GM19438 (cell line): Measurements from ENCODE around the gene KCNJ4.
"Not testable (repeated sequence)": the region's sequence is repeated elsewhere in the genome, so short reads cannot be mapped to it uniquely, and the experiment has no call there.

Experiments used
- ATAC-seq: cut with Tn5 transposase; IDR thresholded peaks from one replicate; pipeline ENCODE4 v1.9.1; 2021; ENCODE audit warnings: low read depth; ENCODE audit not compliant: unreplicated experiment

Gene KCNJ4

GRCh38 chr22:38474003-38474607 is 19.1 kb upstream of the KCNJ4 start:
- ATAC-seq: no peak

- ATAC-seq: no peak
Measured at GRCh38 chr22:38471237-38471636, 16.2 kb upstream of the KCNJ4 start.

DNA sequence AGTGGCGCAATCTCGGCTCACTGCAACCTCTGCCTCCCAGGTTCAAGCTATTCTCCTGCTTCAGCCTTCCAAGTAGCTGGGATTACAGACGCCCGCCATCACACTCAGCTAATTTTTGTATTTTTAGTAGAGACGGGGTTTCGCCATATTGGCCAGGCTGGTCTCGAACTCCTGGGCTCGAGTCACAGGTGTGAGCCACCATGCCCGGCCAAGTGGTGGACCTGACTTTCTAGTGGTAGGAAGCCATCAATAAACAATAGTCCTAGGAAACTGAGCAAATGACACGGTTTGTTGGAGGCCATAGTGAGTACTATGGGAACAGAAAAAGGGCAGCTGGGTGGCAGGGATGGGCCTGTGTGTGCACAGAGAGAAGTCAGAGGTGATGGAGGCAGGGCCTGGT is 15.2 kb upstream of the KCNJ4 start:
- ATAC-seq: not testable (repeated sequence)

DNA sequence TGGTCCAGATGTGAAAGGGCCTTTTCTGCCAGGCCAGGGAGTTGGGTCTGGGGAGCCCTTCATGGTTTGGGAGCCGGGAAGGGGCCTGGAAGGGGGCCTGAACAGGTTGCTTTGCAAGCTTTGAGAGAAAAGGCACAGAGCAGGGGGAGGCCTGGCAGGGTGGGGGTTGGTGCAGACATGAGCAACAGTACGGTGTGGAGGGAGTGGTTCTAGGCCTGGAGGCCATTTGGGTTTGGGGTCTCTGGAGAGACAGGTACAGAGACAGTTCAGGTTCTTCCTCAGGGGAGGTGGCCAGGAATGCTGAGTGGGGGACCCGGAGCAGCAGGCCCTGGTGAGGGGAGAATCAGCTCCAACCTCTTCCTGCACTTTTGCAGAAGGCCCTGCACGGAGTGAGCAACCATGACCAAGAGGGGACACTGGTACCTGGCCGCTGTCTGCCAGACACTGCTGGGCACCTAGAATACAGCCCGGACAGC is 14.3 kb upstream of the KCNJ4 start:
- ATAC-seq: no peak

- no peak for ATAC-seq
Measured at GRCh38 chr22:38468443-38469305, 13.7 kb upstream of the KCNJ4 start.

DNA sequence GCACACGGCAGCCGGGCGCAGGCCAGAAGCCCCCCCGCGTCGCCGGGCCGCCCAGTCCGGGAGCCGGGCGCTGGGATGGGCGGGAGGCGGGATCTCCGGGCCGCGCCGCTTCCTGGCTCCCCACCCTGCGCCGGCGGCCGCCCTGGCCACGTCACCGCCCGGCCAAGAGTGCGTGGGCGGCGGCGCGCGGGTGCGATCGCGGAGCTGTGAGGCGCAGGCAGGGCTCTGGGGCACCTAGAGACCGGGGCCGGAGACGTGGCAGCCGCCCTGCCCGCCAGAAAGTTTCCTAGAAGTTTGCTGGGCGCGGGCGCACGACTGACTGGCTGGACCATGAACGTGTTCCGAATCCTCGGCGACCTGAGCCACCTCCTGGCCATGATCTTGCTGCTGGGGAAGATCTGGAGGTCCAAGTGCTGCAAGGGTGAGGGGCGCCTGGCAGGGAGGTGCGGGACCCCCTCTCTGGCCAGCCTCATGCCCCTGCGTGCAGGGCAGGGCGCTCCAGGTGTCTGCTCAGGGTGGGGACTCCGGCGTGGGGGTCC is 13.0 kb upstream of the KCNJ4 start, which contains the start of gene KDELR3:
Gene KDELR3 (plus strand): TSS at position 193 of the 539 bp plus-strand sequence. CDS start 138 bp downstream, at position 331.
- ATAC-seq: no peak

DNA sequence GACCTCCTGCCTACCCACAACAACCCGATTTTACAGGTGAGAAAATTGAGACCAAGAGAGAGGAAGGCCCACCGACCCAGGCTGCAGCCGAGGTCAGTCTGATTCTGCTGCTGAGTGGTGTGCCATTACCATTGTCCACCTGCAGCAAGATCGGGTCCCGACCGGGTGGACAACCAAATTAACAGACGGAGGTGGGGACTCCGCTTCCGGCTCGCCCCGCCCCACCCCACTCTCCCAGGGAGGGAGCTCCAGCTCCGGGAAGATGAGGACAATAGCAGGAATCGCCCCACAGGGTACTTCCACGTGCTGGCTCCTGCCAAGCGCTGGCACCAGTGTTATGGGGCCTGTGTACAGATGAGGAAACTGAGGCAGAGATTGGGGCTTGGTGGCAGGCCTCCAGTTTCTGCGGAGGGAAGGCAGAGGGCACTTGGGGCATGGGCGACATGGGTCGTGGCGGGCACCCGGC is 12.5 kb upstream of the KCNJ4 start:
- ATAC-seq: no peak

DNA sequence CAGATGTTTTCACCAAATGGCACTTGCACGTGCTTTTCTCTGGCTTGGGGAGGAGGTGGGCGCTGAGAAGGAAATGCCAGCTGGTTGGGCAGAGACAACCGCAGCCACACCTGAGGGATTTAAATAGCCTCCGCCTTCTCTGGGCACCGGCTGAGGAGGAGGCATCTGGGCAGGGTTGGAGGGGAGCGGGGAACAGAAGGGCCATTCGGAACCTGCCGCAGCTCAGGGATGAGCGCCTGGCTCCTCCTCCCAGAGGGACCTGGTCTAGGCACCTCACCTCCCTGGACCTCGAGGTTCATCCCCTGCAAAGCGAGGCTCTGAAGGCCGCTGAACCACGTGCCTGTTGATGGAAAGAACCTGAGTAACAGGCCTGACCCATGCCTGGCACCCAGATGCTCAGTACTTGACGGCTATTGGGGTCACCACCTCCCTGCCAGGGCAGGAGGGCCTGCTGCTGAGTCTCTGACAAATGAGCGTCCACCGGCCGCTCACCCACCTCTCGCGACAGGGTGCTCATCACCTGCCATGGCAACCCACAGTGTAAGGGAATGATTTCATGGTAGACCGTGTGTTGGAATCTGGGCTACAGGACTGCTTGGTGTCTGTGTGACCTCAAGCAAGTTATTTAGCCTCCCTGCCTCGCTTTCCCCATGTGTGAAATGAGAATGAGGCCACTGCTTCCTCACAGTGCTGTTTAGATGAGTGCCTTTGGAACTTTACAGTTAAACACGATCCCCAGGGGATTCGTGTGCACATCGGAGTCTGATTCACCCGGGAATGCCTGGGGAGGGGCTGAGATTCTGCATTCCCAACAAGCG is 10.9 kb upstream of the KCNJ4 start:
- no peak for ATAC-seq

- no peak for ATAC-seq
Measured at GRCh38 chr22:38464992-38465672, 10.1 kb upstream of the KCNJ4 start.

DNA sequence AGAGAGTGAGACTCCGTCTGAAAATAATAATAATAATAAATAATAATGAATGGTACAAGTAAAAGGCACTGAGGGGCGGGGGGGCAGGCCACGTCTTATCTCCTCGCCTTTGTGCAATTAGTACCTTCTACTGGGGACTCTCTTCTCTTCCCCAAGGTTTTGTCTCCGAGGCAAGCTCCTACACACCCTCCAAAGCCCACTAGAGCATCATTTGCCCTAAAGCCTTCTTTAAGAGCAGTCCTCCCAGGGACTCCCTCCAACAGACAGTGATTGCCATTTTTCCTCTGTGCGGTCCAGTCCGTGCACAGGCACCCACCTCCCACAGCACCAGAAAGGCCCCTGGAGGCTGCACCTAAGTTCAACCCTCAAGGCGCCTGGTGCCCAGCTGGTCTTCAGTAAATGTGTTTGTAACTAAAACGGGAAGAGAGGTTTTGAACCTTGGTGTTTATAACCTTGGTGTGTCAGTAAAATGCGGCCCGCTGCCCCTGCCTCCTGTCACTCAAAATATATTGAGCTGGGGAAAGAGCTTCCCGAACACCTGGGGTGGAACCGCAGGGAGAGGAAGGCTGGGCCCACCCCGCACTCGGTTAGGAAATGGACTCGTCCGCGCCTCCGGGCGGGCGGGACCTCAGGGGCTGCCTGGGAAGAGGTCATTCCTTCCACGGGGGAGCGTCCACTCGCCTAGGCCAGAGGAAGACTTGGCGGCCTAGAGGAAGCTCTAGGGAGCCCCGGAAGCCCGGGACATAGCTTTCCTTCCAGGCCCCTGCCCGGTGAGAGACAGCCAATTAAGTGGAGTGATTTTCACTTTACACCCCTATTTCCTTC is 8.2 kb upstream of the KCNJ4 start:
- ATAC-seq: no peak

DNA sequence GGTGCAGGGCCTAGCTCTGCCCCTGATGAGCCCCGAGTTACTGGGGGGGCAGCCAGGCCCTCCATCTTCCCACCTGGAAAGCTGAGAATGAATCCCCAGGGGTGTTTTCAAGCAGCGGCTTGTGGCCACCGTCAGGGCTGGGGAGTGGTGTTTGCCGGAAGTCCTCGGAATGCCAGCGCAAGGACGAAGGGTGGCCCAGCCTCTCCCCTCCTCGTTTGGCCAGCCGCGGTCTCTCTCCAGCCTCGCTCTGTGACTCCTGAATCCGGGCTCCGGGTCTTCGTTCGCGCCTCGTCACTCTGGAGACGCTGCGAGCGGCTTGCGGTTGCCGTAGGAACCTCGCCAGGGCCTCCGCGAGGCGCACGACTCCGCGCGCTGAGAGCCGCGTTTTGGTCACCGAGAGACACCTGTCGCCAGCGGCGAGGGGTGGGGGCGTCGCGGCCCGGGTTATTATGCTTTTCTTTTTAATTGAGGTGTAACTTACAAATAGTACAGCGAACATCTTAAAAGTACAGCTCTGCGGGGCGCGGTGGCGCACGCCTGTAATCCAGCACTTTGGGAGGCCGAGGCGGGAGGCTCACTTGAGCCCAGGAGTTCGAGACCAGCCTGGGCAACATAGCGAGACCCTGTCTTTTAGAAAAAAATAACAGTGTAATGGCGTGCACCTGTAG is 6.5 kb upstream of the KCNJ4 start:
- ATAC-seq: no peak

GRCh38 chr22:38461057-38461413 is 6.0 kb upstream of the KCNJ4 start:
- ATAC-seq: no peak

- no peak for ATAC-seq
Measured at GRCh38 chr22:38460426-38460840, 5.4 kb upstream of the KCNJ4 start.

- no peak for ATAC-seq
Measured at GRCh38 chr22:38456841-38457699, 2.1 kb upstream of the KCNJ4 start.

- ATAC-seq: no peak
Measured at GRCh38 chr22:38456272-38456835, 1.4 kb upstream of the KCNJ4 start.

DNA sequence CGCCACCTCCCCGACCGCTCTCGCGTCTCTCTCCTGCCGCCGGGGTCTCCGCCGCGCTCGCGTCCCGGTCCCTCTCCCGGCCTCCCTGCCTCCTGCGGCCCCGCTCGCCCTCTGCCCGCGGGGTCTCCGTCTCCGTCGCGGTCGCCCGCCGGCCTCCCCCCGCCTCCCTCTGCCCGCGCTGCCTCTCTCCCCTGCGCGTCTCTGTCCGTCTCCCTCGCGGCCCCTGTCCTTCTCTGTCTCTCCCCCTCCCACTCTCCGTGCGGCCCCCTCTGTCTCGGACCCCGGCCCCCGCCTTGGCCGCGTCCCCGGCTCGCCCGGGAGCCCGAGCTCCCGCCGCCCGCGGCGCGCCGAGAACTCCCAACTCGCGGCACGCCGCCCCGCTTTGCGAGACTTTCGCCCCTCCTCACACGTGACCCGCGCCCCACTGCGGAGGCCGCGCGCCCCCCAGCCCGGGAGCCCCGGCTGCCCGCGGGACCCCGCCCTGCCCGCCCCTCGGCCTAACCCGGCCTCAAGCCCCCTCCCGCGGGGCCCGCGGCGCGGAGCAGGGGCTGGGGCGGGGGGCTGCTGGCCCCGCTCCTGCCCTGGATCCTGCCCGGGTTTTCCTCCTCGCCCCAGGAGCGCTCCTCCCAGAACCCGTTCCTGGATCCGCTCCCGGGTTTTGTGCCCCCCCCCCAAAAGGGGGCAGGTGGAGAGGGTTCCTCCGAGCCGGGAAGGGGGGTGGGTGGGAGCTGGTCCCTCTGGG is 702 bp upstream of the KCNJ4 start:
- ATAC-seq: no peak
